NCI-H2081 treated with DMSO at 0.1 percent for 48 hours (cell line): ENCODE measurements around the gene ARPIN.
"Not testable (repeated sequence)": the region's sequence is repeated elsewhere in the genome, so short reads cannot be mapped to it uniquely, and the experiment has no call there.

ENCODE experiments used
- DNase-seq: peaks from one replicate; lab custom pipeline; 2025; lab: John Stamatoyannopoulos, UW

The ARPIN gene

DNA sequence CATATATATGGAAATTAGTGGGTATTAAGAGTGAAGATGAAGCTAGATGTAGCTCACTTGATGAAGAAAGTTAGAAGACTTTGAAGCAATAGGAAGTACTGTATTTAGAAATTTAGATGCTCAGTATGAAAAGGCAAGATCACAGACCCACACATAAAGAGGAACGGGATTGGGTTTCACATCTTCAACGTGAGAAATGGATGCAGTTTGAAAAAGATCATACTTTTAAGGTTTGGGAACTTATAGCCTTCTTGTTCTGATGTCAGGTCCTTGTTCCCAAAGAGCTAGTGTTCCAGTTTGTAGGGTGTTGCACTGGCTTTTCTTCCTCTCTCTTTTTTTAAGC lies 35.7 kb downstream of the ARPIN start:
- no peak for DNase-seq

DNA sequence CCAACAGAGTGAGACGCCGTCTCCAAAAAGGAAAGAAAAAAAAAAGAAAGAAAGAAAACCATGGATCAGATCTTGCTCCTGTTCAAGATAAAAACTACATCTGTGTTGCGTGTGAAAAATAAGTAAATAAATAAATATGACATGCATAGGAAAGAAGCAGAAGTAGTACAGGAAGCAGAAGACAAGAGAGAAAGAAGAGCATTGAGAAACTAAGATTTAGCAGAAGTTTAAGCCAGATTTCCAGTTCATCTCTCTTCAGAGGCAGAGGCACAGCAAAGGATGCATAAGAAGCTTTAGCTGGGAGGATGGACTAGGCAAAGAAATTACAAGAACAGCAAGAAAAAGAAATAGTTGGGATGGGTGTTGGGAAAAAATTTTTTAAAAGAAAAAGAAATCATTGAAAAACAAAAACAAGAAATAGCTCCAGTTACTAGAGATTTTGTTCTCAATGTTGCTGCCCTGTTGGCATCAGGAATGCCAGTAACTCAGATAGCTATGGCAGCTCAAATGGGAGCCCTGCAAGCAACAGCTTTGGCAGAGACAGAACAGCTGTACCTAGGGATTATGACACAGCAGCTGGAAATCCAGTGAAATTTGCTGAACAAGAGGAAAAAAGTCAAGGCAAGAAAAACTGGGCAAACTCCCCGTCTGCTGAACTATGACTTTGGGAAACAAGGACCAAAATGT lies 36.2 kb downstream of the ARPIN start:
- no peak for DNase-seq

DNA sequence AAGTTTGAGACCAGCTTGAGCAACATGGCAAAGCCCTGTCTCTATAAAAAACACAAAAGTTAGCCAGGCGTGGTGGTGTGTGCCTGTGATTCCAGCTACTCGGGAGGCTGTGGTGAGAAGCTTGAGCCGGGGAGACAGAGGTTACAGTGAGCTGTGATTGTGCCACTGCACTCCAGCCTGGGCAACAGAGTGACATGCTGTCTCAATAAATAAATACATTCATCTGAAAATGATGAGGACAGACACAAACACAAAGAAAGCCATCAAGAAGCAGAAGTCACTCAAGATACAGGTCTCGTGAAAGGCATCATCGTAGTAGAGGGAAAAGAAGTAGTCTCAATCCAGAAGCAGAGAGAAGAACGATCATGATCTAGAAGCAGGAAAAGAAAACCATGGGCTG lies 37.0 kb downstream of the ARPIN start:
- no peak for DNase-seq

DNA sequence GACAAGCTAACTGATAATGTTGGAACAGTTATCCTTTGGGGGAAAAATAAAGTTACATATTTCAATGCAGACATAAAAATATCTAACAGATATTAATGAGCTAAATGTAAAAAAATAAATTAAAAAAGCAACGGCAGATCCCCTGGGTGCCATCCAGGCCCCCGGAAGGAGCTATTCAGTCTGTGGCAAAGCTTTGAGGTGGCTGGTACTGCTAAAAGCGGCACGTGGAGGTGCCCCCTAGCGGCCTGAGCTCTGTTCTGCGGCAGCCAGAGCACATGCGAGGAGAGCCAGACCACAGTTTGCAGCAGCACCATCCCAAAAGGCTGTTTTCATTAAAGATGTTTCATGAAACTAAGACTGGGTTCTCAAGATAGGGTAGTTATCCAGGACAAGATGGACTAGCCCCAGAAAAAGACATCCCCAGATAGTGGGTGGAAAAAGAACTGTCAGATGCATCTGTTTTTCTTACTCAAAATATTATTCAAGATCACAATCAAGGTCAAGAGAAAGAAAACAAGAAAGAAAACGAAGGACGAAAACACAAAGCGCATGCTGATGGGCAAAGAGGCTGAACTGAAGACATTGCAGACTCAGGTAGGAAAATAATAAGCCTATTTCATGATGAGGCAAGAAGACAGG lies 37.7 kb downstream of the ARPIN start:
- DNase-seq, result peak; percentile 11

DNA sequence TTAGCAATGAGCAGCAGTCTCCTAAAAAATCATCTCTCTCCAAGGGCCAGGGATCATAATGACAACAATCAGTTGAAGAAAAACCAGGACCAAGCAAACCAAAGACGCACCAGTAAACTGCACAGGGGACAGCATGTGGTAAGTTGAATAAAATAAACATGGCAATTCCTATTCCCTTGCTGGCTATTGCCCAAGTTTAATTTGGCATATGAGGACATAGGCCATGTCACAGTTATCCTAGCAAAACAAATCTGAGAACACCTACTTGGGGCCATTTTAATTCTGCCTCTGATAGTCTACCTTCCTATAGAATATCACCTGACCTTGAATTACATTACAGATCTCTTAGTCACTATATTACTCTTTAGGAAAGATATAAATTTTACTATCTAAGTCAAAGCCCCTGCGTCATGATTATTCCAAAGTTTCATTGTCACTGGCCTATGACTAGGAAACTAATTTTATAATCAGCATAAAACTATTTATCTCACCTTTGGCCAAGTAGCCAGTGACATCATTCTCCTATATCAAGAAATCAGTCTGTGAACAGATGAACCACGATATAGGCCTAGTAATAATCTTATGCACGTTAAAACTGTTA lies 42.0 kb downstream of the ARPIN start:
- DNase-seq, result no peak

DNA sequence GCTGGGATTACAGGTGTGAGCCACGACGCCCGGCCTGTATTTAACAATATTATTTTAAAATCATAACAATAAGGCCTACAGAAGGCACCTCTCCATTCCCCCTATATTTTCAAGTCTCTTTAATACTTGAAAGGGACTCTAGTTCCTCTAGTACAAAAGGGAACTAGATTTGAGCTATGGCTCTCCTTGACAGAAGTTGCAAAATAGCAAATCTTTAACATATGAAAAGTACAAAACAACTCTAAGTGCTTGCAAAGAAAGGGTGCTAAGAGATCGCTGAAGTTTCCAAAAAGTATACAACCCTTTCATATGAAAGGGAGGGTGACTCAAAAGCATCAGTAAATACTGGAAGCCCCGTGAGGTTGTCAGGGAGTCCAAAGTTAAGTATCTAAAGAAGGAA lies 42.7 kb downstream of the ARPIN start:
- DNase-seq, result no peak

DNA sequence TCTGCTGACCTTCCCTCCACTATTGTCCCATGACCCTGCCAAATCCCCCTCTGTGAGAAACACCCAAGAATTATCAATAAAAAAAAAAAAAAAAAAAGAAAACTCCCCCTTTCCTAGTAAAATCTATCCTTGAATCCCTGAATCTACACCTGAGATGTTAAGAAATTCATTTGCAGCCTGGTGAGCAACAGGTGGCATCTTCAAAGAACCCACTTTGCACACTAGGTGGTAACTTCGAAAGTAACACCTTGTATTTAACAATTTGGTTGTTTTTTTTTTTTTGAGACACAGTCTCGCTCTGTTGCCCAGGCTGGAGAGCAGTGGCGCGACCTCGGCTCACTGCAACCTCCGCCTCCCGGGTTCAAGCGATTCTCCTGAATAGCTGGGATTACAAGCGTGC lies 43.3 kb downstream of the ARPIN start:
- DNase-seq, result not testable (repeated sequence)

DNA sequence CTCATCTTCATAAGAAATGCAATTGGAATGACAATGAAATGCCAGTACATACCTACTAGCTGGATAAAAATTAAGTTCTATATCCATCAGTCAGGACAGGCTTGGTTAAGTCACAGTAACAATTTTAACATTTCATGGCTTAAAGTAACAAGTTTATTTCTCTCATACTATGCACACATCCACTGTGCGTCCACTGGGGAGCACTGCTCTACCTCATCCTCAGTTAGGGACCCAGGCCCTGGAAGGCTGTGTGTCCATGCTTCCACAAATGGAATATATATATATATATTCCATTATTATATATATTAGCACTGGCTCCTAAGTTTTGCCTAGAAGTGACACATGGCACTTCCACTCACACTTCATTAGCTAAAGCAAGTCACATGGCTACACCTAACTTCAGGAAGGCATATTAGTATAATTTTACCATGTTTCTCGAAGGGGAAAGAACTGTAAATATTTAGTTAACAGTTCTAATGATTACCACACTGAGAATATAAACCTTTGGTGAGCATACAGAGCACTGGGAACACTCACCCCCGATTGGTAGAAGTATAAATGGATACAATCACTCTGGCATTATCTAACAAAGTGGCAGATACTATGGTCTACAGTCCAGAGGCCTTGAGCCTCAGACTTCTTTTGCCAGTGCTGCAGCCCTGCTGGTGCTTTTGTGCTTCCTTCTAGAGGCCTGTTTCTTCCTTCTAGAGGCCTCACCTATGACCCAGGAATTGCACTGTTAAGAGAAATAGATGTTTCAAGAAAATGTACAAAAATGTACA lies 47.6 kb downstream of the ARPIN start:
- no peak for DNase-seq

DNA sequence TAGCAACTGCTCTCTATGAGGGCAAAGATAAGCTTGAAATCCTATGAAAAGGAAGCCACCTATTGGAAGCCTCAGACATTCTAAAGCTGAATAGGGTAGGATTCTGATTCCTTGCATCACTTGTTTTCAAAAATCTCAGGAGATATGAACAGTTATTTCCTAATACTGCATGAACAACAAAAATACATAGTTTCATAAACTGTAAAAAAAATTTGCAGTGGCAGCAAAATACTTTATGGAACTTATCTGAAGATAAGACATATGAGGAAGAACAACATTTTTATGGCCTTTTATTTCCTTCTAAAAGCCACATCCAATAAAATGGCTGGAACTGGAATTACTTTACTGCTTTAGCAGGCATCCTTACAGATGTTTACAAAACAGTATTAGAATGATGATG lies 48.8 kb downstream of the ARPIN start:
- no peak for DNase-seq

DNA sequence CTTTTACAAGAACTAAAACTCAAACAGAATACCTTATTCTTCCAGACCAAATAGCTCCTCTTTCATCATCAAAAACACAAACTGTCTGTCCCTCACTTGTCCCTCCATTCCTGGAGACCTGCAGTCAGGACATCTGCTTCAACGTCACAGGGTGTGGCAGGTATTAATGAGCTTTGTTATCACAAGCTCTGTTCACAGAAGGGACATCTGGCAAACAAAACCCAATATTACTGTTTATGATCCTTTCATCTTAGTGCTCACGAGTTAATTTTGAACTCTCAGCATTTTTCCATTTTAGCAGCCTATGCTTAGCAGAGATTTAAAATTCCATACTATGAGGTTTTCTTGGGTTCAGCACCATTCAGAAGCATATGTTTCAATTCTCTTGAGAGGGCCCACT lies 51.9 kb downstream of the ARPIN start:
- DNase-seq, result no peak

DNA sequence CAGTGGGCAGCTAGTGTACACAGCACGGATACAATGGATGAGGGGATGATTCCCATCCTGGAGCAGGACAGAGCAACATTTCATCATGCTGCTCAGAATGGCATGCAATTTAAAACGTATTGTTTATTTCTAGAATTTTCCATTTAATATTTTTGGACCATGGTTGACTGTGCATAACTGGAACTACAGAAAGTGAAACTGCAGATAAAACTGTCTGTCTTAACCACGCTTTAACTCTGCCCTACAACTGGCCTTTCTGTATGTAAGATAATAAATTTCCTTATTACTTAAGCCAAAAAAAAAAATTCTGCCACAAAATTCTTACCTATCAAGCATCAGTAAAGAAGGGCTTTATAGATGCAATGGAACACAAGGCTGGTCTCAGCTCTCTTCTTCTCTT lies 52.3 kb downstream of the ARPIN start:
- no peak for DNase-seq

DNA sequence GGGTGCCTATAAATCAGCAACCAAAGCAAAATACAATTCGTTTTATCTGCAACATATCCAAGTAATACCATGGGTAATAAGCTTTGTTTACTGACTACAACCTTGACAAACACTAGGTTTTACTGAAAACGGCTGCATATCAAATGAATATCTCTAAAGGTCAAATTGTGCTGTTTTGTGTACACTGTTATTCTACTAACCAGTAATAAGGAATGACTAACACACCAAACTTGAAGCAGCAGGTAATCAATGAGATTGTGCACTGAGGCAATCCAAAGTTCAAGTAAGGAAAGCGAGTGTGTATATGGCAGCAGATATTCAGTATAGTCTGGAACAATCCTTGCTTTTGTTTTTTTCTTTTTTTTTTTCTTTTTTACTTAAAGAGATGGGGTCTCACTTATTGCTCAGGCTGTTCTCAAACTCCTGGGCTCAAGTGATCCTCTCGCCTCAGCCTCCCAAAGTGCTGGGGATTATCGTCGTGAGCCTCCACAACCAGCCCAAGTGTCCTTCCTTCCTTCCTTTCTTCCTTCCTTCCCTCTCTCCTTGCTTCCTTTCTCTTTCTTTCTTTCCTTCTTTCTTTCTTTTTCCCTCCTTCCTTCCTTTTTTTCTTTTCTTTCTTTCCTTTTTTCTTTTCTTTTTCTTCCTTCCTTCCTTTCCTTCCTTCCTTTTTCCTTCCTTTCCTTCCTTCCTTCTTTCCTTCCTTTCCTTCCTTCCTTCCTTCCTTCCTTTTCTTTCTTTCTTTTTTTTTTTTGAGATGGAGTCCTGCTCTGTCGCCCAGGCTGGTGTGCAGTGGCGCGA lies 53.9 kb downstream of the ARPIN start:
- DNase-seq, result no peak

DNA sequence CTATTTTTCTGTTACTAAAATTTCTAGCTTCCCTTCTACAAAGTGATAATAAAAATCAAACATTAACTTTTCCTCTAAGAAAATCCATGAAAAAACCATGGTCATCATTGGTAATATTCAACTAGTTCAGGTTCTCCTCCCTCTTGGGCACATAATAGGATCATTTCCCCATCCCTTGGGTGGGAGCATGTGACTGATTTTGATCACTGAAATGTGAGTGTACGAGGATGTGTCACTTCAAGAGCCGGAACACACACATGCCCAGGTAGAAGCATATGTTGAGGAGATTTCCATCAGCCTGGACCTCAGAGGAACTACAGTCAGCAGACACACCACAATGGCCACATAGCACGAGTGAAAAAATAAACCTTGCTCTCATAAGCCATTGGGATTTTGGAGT lies 55.1 kb downstream of the ARPIN start:
- DNase-seq, result no peak

DNA sequence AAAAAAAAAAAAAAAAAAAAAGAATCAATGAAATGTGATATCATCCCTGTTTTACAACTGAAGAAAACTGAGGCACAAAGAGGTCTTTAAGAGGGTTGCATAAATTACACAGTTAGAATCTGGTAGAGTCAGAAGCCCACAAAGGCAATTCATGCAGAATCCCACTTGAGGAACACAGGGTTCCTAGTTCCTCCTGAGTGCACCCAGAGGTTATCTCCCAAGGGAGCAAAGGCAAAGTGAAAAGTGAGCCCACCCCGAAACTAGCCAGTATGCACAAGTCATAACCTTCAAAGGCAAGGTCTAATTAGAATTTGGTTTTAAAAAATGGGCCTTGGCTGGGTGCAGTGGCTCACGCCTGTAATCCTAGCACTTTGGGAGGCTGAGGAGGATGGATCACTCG lies 56.8 kb downstream of the ARPIN start:
- no peak for DNase-seq

DNA sequence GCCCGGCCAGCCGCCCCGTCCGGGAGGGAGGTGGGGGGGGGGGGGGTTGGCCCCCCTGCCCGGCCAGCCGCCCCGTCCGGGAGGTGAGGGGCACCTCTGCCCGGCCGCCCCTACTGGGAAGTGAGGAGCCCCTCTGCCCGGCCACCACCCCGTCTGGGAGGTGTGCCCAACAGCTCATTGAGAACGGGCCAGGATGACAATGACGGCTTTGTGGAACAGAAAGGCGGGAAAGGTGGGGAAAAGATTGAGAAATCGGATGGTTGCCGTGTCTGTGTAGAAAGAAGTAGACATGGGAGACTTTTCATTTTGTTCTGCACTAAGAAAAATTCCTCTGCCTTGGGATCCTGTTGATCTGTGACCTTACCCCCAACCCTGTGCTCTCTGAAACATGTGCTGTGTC lies 57.9 kb downstream of the ARPIN start:
- not testable (repeated sequence) for DNase-seq

DNA sequence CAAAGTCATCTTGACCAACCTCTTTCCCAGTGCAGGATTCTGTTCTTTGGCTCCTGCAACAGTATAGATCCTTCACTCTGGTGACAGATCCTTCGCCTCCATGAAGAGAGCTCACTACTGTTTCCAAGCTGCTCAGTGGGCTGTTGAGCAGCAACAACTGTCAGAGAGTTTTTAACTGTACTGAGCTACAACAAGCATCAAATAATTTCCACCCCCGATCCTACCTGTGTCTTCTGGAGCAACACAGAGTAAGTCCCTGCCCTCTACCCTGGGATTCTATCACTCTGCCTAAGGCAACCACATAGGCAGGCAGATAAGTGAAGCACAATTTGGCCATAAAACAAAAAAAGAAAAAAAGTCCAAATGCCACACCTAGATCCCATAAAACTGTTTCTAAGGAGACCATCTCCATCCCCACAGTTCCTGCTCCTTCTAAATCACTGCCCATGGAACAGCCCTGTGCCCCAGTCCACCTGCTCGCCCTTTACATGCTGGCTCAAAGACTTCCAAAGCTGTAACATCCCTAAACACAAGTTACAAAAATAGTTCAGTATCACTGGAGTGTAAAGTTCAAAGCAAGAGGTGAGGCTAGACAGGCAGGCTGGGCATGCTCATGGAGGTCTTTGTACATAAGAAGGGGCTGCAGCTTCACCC lies 60.3 kb downstream of the ARPIN start:
- no peak for DNase-seq

DNA sequence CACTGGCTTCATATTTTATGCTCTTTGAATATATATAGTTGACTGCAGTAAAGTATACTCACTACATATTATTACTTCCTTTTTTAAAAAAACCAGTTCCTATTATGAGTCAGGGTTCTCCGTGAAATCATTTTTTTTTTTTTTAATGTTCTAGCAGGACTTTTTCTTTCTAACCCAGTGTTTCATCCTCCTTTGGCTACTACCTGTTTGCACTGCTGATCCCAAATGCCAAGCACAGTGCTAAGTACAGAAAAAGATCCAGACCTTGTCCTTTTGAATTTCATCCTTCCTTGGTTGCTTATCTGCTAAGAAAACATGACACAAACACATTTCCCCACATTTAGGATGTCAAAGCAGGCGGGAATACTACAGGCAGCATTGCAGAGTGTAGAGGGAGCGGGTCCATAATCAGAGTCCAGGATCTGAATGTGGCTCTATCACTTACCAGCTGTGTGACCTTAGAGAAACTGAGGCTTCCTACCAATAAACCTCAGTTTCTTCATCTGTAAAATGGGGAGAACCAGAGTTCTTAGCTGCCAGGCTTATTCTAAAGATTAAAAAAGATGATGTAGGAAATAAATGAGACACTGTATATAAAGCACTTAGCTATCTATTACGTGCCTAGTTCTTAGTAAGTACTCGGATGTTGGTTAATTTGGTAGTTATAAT lies 60.9 kb downstream of the ARPIN start:
- no peak for DNase-seq

DNA sequence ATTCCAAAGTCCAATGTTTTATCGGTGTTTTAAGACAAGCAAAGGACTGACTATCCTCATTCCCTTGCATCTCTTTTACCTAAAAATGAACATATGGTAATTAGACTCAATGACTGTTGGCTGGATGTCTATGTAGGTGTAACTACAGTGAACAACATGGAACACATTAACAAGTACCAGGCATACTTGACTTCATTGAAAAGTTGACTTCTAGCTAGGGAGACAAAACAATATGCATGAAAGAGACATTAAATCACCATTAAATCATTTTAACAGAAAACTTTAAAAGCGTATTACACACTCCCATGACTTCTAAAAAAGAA lies 63.8 kb downstream of the ARPIN start:
- DNase-seq, result no peak

DNA sequence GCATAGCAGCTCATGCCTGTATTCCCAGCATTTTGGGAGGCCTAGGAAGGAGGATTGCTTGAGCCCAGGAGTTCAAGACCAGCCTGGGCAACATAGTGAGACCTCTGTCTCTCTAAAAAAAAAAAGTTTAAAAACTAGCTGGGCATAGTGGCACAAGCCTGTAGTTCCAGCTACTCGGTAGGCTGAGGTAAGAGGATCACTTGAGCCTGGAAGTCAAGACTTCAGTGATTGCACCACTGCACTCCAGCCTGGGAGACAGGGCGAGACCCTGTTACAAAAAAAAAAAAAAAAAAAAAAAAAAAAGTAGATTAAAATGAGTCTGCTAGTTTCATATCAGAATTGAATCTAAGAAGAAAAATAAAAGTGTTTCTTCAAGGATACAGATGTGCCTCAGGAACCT lies 65.7 kb downstream of the ARPIN start:
- DNase-seq, result no peak

DNA sequence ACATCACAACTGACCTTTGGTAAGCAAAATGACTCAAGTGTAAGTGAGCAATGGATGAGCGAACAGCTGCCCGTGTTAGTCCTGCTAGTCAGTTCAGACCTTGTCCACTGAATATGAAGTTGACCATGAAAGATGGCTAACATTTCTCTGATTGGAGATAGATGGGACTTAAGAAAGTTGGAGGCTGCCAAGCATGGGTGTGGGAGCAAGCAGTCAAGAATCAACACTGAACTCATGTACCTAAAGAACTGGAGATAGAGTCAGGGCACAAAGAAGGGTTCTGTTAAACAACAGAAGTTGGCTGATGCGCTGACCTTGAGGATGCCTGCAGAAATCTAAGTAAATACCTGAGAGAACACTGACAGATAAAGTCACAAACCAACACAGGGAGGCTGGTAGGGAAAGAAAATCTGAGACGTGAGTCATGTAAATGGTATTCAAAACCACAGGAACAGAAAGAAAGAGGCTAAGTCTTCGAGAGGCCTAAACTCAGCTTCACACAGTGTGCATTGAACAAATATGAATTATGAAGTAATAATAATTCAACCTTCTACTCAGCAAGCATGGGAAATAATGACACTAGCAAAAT lies 67.4 kb downstream of the ARPIN start:
- no peak for DNase-seq
